ENCODE results near the gene DHRS13.

Gene DHRS13

GRCh38 chr17:28912281-28912937 lies 9.5 kb upstream of the DHRS13 start:
- TF ChIP-seq CTCF (IDR thresholded peaks at IDR 0.05; ENCODE audit: low read length) (peak; percentile 35), EZH2 (IDR thresholded peaks at IDR 0.05; ENCODE audit: borderline replicate concordance, low read length) (no peak)
- Histone ChIP-seq H3K79me2 (ENCODE audit: insufficient read depth, low read length) (no peaks in the 10 kb centered on the region), H3K9me2 (ENCODE audit: low read depth, low read length) (no peaks in the 10 kb centered on the region), H3K4me2 (ENCODE audit: low read length) (no peak overlapping the region), H3F3A (ENCODE audit: insufficient read depth, low read length) (no peaks in the 10 kb centered on the region), H3K27me3 (ENCODE audit: insufficient read depth, low read length) (no peaks in the 10 kb centered on the region), H3K27ac (ENCODE audit: low read depth, low read length, poor library complexity, severe bottlenecking) (no peak overlapping the region), H2AFZ (ENCODE audit: low read length) (no peak overlapping the region), H3K4me1 (ENCODE audit: insufficient read depth, low read length, severe bottlenecking) (no peaks in the 10 kb centered on the region), H3K9me3 (ENCODE audit: low read length) (no peaks in the 10 kb centered on the region), H3K9ac (ENCODE audit: low read length) (no peak overlapping the region), H4K20me1 (ENCODE audit: insufficient read depth, low read length) (no peaks in the 10 kb centered on the region), H3K36me3 (ENCODE audit: insufficient read depth, low read length) (peaks cover 96% of the 10 kb centered on the region), H3K4me3 (ENCODE audit: low read depth, low read length, poor library complexity, severe bottlenecking) (no peak overlapping the region)

- no peaks in the 10 kb centered on the region for H3K9me2 ChIP-seq (ENCODE audit: low read depth, low read length)
- H3F3A ChIP-seq (ENCODE audit: insufficient read depth, low read length), result no peaks in the 10 kb centered on the region
- no peak overlapping the region for H3K4me3 ChIP-seq (ENCODE audit: low read depth, low read length, poor library complexity, severe bottlenecking)
- no peaks in the 10 kb centered on the region for H3K79me2 ChIP-seq (ENCODE audit: insufficient read depth, low read length)
- H4K20me1 ChIP-seq (ENCODE audit: insufficient read depth, low read length), result no peaks in the 10 kb centered on the region
- no peaks in the 10 kb centered on the region for H3K27me3 ChIP-seq (ENCODE audit: insufficient read depth, low read length)
- no peak overlapping the region for H2AFZ ChIP-seq (ENCODE audit: low read length)
- H3K27ac ChIP-seq (ENCODE audit: low read depth, low read length, poor library complexity, severe bottlenecking), result no peak overlapping the region
- peaks cover 96% of the 10 kb centered on the region for H3K36me3 ChIP-seq (ENCODE audit: insufficient read depth, low read length)
- no peaks in the 10 kb centered on the region for H3K4me1 ChIP-seq (ENCODE audit: insufficient read depth, low read length, severe bottlenecking)
- no peak overlapping the region for H3K9ac ChIP-seq (ENCODE audit: low read length)
- TF ChIP-seq CTCF (IDR thresholded peaks at IDR 0.05; ENCODE audit: low read length), result no peak
- no peak for TF ChIP-seq EZH2 (IDR thresholded peaks at IDR 0.05; ENCODE audit: borderline replicate concordance, low read length)
- no peaks in the 10 kb centered on the region for H3K9me3 ChIP-seq (ENCODE audit: low read length)
- H3K4me2 ChIP-seq (ENCODE audit: low read length), result no peak overlapping the region
Measured at GRCh38 chr17:28911411-28912045, 8.6 kb upstream of the DHRS13 start.

GRCh38 chr17:28910534-28910933 lies 7.7 kb upstream of the DHRS13 start:
- H3K27me3 ChIP-seq (ENCODE audit: insufficient read depth, low read length), result no peaks in the 10 kb centered on the region
- H3K9me3 ChIP-seq (ENCODE audit: low read length), result no peaks in the 10 kb centered on the region
- no peaks in the 10 kb centered on the region for H3K79me2 ChIP-seq (ENCODE audit: insufficient read depth, low read length)
- H3K9me2 ChIP-seq (ENCODE audit: low read depth, low read length), result no peaks in the 10 kb centered on the region
- H3F3A ChIP-seq (ENCODE audit: insufficient read depth, low read length), result 0 out of 2 replicates have a peak, but pooled peaks cover under 1% of the 10 kb centered on the region
- H3K27ac ChIP-seq (ENCODE audit: low read depth, low read length, poor library complexity, severe bottlenecking), result no peak overlapping the region
- no peak overlapping the region for H2AFZ ChIP-seq (ENCODE audit: low read length)
- H3K4me3 ChIP-seq (ENCODE audit: low read depth, low read length, poor library complexity, severe bottlenecking), result no peak overlapping the region
- no peak overlapping the region for H3K9ac ChIP-seq (ENCODE audit: low read length)
- no peak overlapping the region for H3K4me2 ChIP-seq (ENCODE audit: low read length)
- H3K36me3 ChIP-seq (ENCODE audit: insufficient read depth, low read length), result peaks cover 95% of the 10 kb centered on the region
- no peaks in the 10 kb centered on the region for H3K4me1 ChIP-seq (ENCODE audit: insufficient read depth, low read length, severe bottlenecking)
- H4K20me1 ChIP-seq (ENCODE audit: insufficient read depth, low read length), result no peaks in the 10 kb centered on the region
- TF ChIP-seq EZH2 (IDR thresholded peaks at IDR 0.05; ENCODE audit: borderline replicate concordance, low read length), result no peak
- TF ChIP-seq CTCF (IDR thresholded peaks at IDR 0.05; ENCODE audit: low read length), result no peak
